Gastroesophageal sphincter (tissue), 3 donors: ENCODE measurements around the gene KRTAP5-6.

Experiments
- CTCF ChIP-seq, 4 experiments: fragments of 200-600 bp in 2 of 4; fragments of 450-650 bp in 2 of 4; sonication (generic) in 1 of 4; IDR thresholded peaks; one replicate each; pipeline ENCODE4 v1.5.1; 2017 to 2019; ENCODE audit warnings: antibody characterized with exemption in 4 of 4, mild to moderate bottlenecking in 2 of 4, moderate library complexity in 2 of 4
- POLR2A ChIP-seq, 2 donors: fragments of 450-650 bp; IDR thresholded peaks; one replicate each; pipeline ENCODE4 v1.6.1; 2017; ENCODE audit warnings: antibody characterized with exemption in 2 of 2, mild to moderate bottlenecking in 2 of 2, moderate library complexity in 1 of 2
- POLR2AphosphoS5 ChIP-seq: sonication (generic); formaldehyde crosslinking; IDR thresholded peaks from one replicate; pipeline ENCODE4 v1.6.1; 2017; ENCODE audit warnings: antibody characterized with exemption

GRCh38 chr11:1654388-1655167 is 42.4 kb upstream of the KRTAP5-6 start:
- TF ChIP-seq POLR2A (IDR thresholded peaks at IDR 0.05), result no peak
- no peak for TF ChIP-seq CTCF (IDR thresholded peaks at IDR 0.05)
- no peak for TF ChIP-seq POLR2AphosphoS5
